GM23338 (cell line): ENCODE data around the gene TMA7. TPM values are rescaled to one million over a fixed set of nuclear protein-coding genes. Genes with fewer than 3 reads are reported as not detected.

ENCODE experiments used
- ATAC-seq: fragments of 200-7000 bp; cut with Tn5 transposase; 3 replicates; pipeline ENCODE4 v1.9.1; 2020
- DNase-seq: peaks from one replicate; pipeline ENCODE4 v3.0.0-alpha.2; 2015; ENCODE audit warnings: low spot score
- H2AFZ ChIP-seq: fragments of 200-600 bp; sonication (generic); 2 replicates; pipeline ENCODE4 v1.8.0; 2016; ENCODE audit warnings: antibody characterized with exemption, mild to moderate bottlenecking, moderate library complexity
- H3F3A ChIP-seq: fragments of 200-600 bp; sonication (generic); replicated peaks from 2 replicates; pipeline ENCODE4 v1.8.0; 2017; ENCODE audit warnings: antibody characterized with exemption, mixed run types, low read depth
- H3K27ac ChIP-seq: fragments of 200-600 bp; sonication (generic); 2 replicates; pipeline ENCODE4 v1.6.1; 2016; ENCODE audit warnings: low read depth
- H3K27me3 ChIP-seq: fragments of 200-600 bp; sonication (generic); 2 replicates; pipeline ENCODE4 v1.8.0; 2016; ENCODE audit warnings: mild to moderate bottlenecking, mixed run types, moderate library complexity; ENCODE audit not compliant: insufficient read depth
- H3K36me3 ChIP-seq: fragments of 200-600 bp; sonication (generic); 2 replicates; pipeline ENCODE4 v1.8.0; 2016; ENCODE audit warnings: mild to moderate bottlenecking; ENCODE audit not compliant: insufficient read depth
- H3K4me1 ChIP-seq: fragments of 200-600 bp; sonication (generic); 2 replicates; pipeline ENCODE4 v1.8.0; 2016; ENCODE audit warnings: mild to moderate bottlenecking, moderate library complexity; ENCODE audit not compliant: insufficient read depth
- H3K4me2 ChIP-seq: fragments of 200-600 bp; sonication (generic); 2 replicates; pipeline ENCODE4 v1.7.1; 2017; ENCODE audit warnings: mixed run types
- H3K4me3 ChIP-seq: fragments of 200-600 bp; sonication (generic); 2 replicates; pipeline ENCODE4 v1.6.1; 2016; ENCODE audit warnings: mixed run types
- H3K79me2 ChIP-seq: fragments of 200-600 bp; sonication (generic); replicated peaks from 2 replicates; pipeline ENCODE4 v1.8.0; 2017; ENCODE audit warnings: mild to moderate bottlenecking; ENCODE audit not compliant: insufficient read depth
- H3K9me2 ChIP-seq: fragments of 200-600 bp; sonication (generic); 2 replicates; pipeline ENCODE4 v1.8.0; 2017; ENCODE audit not compliant: insufficient read depth
- H4K20me1 ChIP-seq: fragments of 200-600 bp; sonication (generic); replicated peaks from 2 replicates; pipeline ENCODE4 v1.8.0; 2017; ENCODE audit warnings: mild to moderate bottlenecking; ENCODE audit not compliant: insufficient read depth
- H3K27ac Mint-ChIP-seq: 2 replicates; pipeline ENCODE4 v1.8.0; 2020; ENCODE audit warnings: inconsistent platforms, mild to moderate bottlenecking, moderate library complexity, mixed read lengths
- H3K27me3 Mint-ChIP-seq: 3 replicates; pipeline ENCODE4 v1.8.0; 2022; ENCODE audit warnings: low read depth, mild to moderate bottlenecking, moderate library complexity, mixed read lengths, inconsistent platforms; ENCODE audit not compliant: insufficient read depth, poor library complexity
- H3K36me3 Mint-ChIP-seq: 3 replicates; pipeline ENCODE4 v1.8.0; 2021; ENCODE audit warnings: low read depth, mild to moderate bottlenecking, inconsistent platforms, moderate library complexity, mixed read lengths
- H3K4me1 Mint-ChIP-seq: 3 replicates; pipeline ENCODE4 v1.8.0; 2020; ENCODE audit warnings: mild to moderate bottlenecking, inconsistent platforms, mixed read lengths
- H3K4me3 Mint-ChIP-seq: 3 replicates; pipeline ENCODE4 v1.8.0; 2021; ENCODE audit warnings: moderate library complexity, mild to moderate bottlenecking, inconsistent platforms, mixed read lengths
- H3K9me3 Mint-ChIP-seq: 3 replicates; pipeline ENCODE4 v1.8.0; 2020; ENCODE audit warnings: moderate library complexity, mild to moderate bottlenecking, inconsistent platforms, mixed read lengths
- CREB1 ChIP-seq: fragments of 250-450 bp; sonication (Bioruptor Pico); IDR thresholded peaks from 2 replicates; pipeline ENCODE4 v1.5.0; 2020; ENCODE audit warnings: low read depth, mild to moderate bottlenecking, moderate library complexity
- CTCF ChIP-seq, 2 experiments: fragments of 200-600 bp in 1 of 2; sonication (generic) in 1 of 2; conservative IDR thresholded peaks; 2 replicates each; pipeline versions ENCODE4 v1.5.1 to v1.6.1; 2016 to 2017; ENCODE audit warnings: antibody characterized with exemption in 2 of 2, low read depth in 2 of 2, mild to moderate bottlenecking in 2 of 2, moderate library complexity in 1 of 2
- ETS1 ChIP-seq: IDR thresholded peaks from 2 replicates; pipeline ENCODE4 v1.6.1; 2016; ENCODE audit warnings: antibody characterized with exemption
- EZH2 ChIP-seq: fragments of 200-600 bp; sonication (generic); IDR thresholded peaks from one replicate; pipeline ENCODE4 v1.8.0; 2017; ENCODE audit warnings: antibody characterized with exemption, mild to moderate bottlenecking, low read depth; ENCODE audit not compliant: unreplicated experiment
- EZH2phosphoT487 ChIP-seq: fragments of 200-600 bp; sonication (generic); IDR thresholded peaks from one replicate; pipeline ENCODE4 v1.8.1; 2018; ENCODE audit warnings: antibody characterized with exemption; ENCODE audit not compliant: unreplicated experiment
- JUNB ChIP-seq: IDR thresholded peaks from one replicate; pipeline ENCODE4 v1.6.1; 2016; ENCODE audit warnings: antibody characterized with exemption; ENCODE audit not compliant: unreplicated experiment
- NANOG ChIP-seq: IDR thresholded peaks from 2 replicates; pipeline ENCODE4 v1.6.1; 2016; ENCODE audit warnings: antibody characterized with exemption, borderline replicate concordance
- POLR2AphosphoS5 ChIP-seq: IDR thresholded peaks from 2 replicates; pipeline ENCODE4 v1.6.1; 2016; ENCODE audit warnings: antibody characterized with exemption, low read depth
- REST ChIP-seq: IDR thresholded peaks from one replicate; pipeline ENCODE4 v1.6.1; 2018; ENCODE audit warnings: antibody characterized with exemption; ENCODE audit not compliant: unreplicated experiment
- STAT1 ChIP-seq: IDR thresholded peaks from one replicate; pipeline ENCODE4 v1.6.1; 2016; ENCODE audit warnings: antibody characterized with exemption; ENCODE audit not compliant: unreplicated experiment
- ZNF114 ChIP-seq: fragments of 250-450 bp; sonication (Bioruptor Pico); IDR thresholded peaks from 2 replicates; pipeline ENCODE4 v1.5.0; 2020; ENCODE audit warnings: mild to moderate bottlenecking, moderate library complexity
- ZNF331 ChIP-seq: fragments of 250-450 bp; sonication (Bioruptor Pico); IDR thresholded peaks from 2 replicates; pipeline ENCODE4 v1.5.0; 2020; ENCODE audit warnings: low read depth, mild to moderate bottlenecking, moderate library complexity
- ZNF462 ChIP-seq: fragments of 250-450 bp; sonication (Bioruptor Pico); IDR thresholded peaks from 2 replicates; pipeline ENCODE4 v1.5.0; 2020; ENCODE audit warnings: mild to moderate bottlenecking, moderate library complexity
- polyA plus RNA-seq: library from polyadenylated mRNA; unstranded; fragments of >200 nt; fragmentation: Nextera tagmentation; extraction: Ambion mirVana; gene quantifications from 2 replicates; pipeline ENCODE4 v1.2.1, GENCODE V29; 2016
- total RNA-seq: library from RNA; depleted of rRNA; stranded (reverse); fragments of >200 nt; shearing (Covaris generic); gene quantifications from 2 replicates; pipeline ENCODE4 v1.2.3, GENCODE V29; 2014

TMA7 gene
- total and polyA plus RNA-seq, 2 experiments from 2014 or later, result 419 to 2,089 TPM

GRCh38 chr3:48472923-48473616, 33.0 kb downstream of the TMA7 start:
- Histone ChIP-seq H3K4me2 (peak overlapping the region; percentile 78), H3K9me2 (no peaks in the 10 kb centered on the region), H3K27ac (peak overlapping the region; percentile 98), H3K36me3 (0 out of 2 replicates have a peak, but pooled peaks cover 2% of the 10 kb centered on the region), H3K4me1 (peaks cover 26% of the 10 kb centered on the region), H3K4me3 (peak overlapping the region; percentile 60), H2AFZ (no peak overlapping the region; the same call in 1 of the 2 replicates), H4K20me1 (no peaks in the 10 kb centered on the region), H3K27me3 (no peaks in the 10 kb centered on the region), H3K79me2 (peaks cover 24% of the 10 kb centered on the region), H3F3A (peaks cover 11% of the 10 kb centered on the region; the same call in 1 of the 2 replicates)
- H3K27me3 Mint-ChIP-seq, result peaks cover 28% of the 10 kb centered on the region
- H3K4me1 Mint-ChIP-seq, result peaks cover 33% of the 10 kb centered on the region
- ATAC-seq (peak; percentile 76), DNase-seq (peak; percentile 99)
- peak overlapping the region; percentile 99 for H3K27ac Mint-ChIP-seq
- H3K4me3 Mint-ChIP-seq, result peak overlapping the region; percentile 91
- H3K9me3 Mint-ChIP-seq, result peaks cover 4% of the 10 kb centered on the region
- TF ChIP-seq EZH2 (no peak), CREB1 (CRISPR knock-in tag) (peak; percentile 90), ZNF331 (CRISPR knock-in tag) (no peak), ETS1 (0 out of 2 replicates have a peak, but pooled peaks have one; percentile 69), POLR2AphosphoS5 (peak; percentile 50), JUNB (no peak), ZNF114 (CRISPR knock-in tag) (no peak), ZNF462 (CRISPR knock-in tag) (peak; percentile 90), REST (no peak), EZH2phosphoT487 (no peak), CTCF (conservative IDR thresholded peaks at IDR 0.05; ENCODE audit: low read depth in 2 of 2) (peak; percentile 61 to 73), STAT1 (no peak), NANOG (no peak)
- H3K36me3 Mint-ChIP-seq, result peaks cover 24% of the 10 kb centered on the region
